Measurements from ENCODE around the gene HSPB1.
A peak's percentile ranks its signal among the peaks of the same experiment; 100 is the strongest.

The HSPB1 gene

GRCh38 chr7:76346778-76347177 lies 44.3 kb downstream of the HSPB1 start:
- Histone ChIP-seq H3K4me1 (ENCODE audit: control insufficient read depth in 1 of 2, insufficient read depth in 1 of 2, low read depth in 1 of 2, low read length in 1 of 2) (peaks cover 16 to 19% of the 10 kb centered on the region in 2 experiments), H3K36me3 (peaks cover 42% of the 10 kb centered on the region), H3K27ac (peak overlapping the region; percentile 54), H3K9me3 (no peaks in the 10 kb centered on the region), H3K27me3 (no peaks in the 10 kb centered on the region), H3K4me3 (ENCODE audit: low read depth in 1 of 2, low read length in 1 of 2) (no peak overlapping the region)
- TF ChIP-seq, protein P1, sequence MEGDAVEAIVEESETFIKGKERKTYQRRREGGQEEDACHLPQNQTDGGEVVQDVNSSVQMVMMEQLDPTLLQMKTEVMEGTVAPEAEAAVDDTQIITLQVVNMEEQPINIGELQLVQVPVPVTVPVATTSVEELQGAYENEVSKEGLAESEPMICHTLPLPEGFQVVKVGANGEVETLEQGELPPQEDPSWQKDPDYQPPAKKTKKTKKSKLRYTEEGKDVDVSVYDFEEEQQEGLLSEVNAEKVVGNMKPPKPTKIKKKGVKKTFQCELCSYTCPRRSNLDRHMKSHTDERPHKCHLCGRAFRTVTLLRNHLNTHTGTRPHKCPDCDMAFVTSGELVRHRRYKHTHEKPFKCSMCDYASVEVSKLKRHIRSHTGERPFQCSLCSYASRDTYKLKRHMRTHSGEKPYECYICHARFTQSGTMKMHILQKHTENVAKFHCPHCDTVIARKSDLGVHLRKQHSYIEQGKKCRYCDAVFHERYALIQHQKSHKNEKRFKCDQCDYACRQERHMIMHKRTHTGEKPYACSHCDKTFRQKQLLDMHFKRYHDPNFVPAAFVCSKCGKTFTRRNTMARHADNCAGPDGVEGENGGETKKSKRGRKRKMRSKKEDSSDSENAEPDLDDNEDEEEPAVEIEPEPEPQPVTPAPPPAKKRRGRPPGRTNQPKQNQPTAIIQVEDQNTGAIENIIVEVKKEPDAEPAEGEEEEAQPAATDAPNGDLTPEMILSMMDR (IDR thresholded peaks at IDR 0.05): no peak

DNA sequence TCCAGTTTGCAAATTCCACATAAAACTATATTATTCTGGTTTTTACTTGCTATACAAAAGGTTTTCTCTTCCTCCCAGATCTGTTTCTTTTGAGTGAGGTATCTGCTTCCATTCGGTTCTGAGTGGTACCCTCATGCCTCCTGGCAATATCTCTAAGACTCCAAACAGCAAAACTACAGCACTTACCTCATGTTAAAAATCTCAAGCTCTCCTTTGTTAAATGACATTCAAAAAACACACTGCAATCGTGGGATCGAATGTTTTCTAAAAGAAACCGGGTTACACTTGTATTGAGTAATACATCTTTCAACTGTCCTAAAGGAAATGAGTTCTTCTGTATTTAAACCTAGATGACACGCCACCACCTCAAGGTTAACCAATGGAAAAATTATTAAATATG lies 45.2 kb downstream of the HSPB1 start:
- Histone ChIP-seq H3K36me3 (peaks cover 42% of the 10 kb centered on the region), H3K4me3 (ENCODE audit: low read depth in 1 of 2, low read length in 1 of 2) (no peak overlapping the region), H3K4me1 (ENCODE audit: control insufficient read depth in 1 of 2, insufficient read depth in 1 of 2, low read depth in 1 of 2, low read length in 1 of 2) (peaks cover 16 to 19% of the 10 kb centered on the region in 2 experiments), H3K27ac (peak overlapping the region; percentile 41), H3K27me3 (no peaks in the 10 kb centered on the region), H3K9me3 (no peaks in the 10 kb centered on the region)
- TF ChIP-seq, protein P1 (IDR thresholded peaks at IDR 0.05): no peak

DNA sequence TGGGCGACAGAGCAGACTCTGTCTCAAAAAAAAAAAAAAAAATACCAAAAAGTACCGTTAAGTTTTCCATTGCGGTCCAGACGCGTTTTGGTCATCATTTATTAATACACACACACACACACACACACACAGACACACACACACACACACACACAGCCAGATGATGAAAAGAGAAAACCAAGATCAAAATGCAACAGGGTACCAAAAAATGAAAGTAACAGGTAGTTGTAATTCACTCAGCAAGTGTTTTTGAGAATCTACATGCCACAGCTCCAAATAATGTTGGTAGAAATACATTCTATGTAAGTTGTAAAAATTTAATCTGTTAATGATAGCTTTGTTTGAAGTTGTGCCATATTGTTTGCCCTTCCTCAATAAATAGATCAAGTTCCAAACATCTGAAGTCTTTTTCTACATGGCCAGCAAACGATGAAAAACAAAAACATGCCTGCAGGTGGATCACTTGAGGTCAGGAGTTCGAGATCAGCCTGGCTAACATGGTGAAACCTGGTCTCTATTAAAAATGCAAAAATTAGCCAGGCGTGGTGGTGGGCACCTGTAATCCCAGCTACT lies 46.9 kb downstream of the HSPB1 start:
- no peaks in the 10 kb centered on the region for H3K27me3 ChIP-seq

GRCh38 chr7:76351372-76351771 lies 48.9 kb downstream of the HSPB1 start:
- peaks cover 10% of the 10 kb centered on the region for H3K36me3 ChIP-seq

More for the DNA sequence above, 46.9 kb downstream of the HSPB1 start:
- TF ChIP-seq, protein P1 (IDR thresholded peaks at IDR 0.05): no peak
- H3K4me1 ChIP-seq (ENCODE audit: control insufficient read depth in 1 of 2, insufficient read depth in 1 of 2, low read depth in 1 of 2, low read length in 1 of 2): peaks cover 16 to 19% of the 10 kb centered on the region in 2 experiments
- H3K27ac ChIP-seq: no peak overlapping the region
- H3K4me3 ChIP-seq (ENCODE audit: low read depth in 1 of 2, low read length in 1 of 2): no peak overlapping the region
- no peaks in the 10 kb centered on the region for H3K9me3 ChIP-seq
- H3K36me3 ChIP-seq: peaks cover 29% of the 10 kb centered on the region

GRCh38 chr7:76352193-76352592 lies 49.7 kb downstream of the HSPB1 start:
- Histone ChIP-seq H3K27ac (no peak overlapping the region), H3K4me3 (ENCODE audit: low read depth in 1 of 2, low read length in 1 of 2) (no peak overlapping the region), H3K27me3 (no peaks in the 10 kb centered on the region), H3K36me3 (peaks cover 10% of the 10 kb centered on the region), H3K9me3 (no peaks in the 10 kb centered on the region), H3K4me1 (ENCODE audit: control insufficient read depth in 1 of 2, insufficient read depth in 1 of 2, low read depth in 1 of 2, low read length in 1 of 2) (peaks cover 15 to 16% of the 10 kb centered on the region in 2 experiments)
- TF ChIP-seq, protein P1 (IDR thresholded peaks at IDR 0.05): no peak

More at GRCh38 chr7:76351372-76351771, 48.9 kb downstream of the HSPB1 start:
- Histone ChIP-seq H3K4me1 (ENCODE audit: control insufficient read depth in 1 of 2, insufficient read depth in 1 of 2, low read depth in 1 of 2, low read length in 1 of 2) (peaks cover 15 to 18% of the 10 kb centered on the region in 2 experiments), H3K4me3 (ENCODE audit: low read depth in 1 of 2, low read length in 1 of 2) (no peak overlapping the region), H3K27me3 (no peaks in the 10 kb centered on the region), H3K27ac (no peak overlapping the region), H3K9me3 (no peaks in the 10 kb centered on the region)
- TF ChIP-seq, protein P1 (IDR thresholded peaks at IDR 0.05): no peak
